Activated T-cell treated with anti-CD3 and anti-CD28 coated beads, Interleukin-2, amount 50 U/mL, for 48 hours (primary cell): ENCODE results near the gene SLC23A1.
A peak's percentile ranks its signal among the peaks of the same experiment; 100 is the strongest.
"Not testable (repeated sequence)": the region's sequence is repeated elsewhere in the genome, so short reads cannot be mapped to it uniquely, and the experiment has no call there.

ENCODE experiments used
- DNase-seq, 2 experiments: peaks; one replicate each; pipeline ENCODE4 v3.0.0-alpha.2; 2020

SLC23A1 gene

DNA sequence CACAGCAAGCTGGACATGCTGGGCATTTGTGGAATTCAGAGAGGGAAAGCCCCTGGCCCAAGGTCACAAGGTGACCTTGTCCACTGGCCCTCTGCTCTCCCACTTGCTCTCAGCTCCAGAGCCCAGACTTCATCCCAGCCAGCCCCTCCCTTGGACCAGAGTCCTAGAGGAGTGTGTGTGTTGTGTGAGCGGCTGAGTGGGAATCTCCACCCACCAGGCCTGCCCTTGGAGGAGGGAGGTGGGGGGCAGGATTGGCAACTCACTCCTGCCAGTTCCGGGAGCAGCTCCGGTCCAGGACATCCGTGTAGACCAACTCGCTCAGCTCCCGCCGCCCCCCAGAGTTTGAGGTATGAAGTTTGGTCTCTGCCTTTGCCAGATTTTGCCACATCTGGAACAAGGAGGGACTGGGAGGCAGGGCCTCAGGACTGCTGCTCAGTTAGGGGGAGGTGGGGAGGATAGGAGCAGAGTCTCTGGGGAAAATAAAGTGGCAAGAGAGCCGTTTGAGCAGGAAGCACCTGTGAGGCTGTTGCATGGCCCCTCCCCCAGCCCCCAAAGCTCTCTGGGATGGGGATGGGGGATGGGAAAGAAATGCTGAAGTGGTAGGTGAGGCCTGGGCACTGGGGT, 5.2 kb upstream of the SLC23A1 start:
- DNase-seq = no peak

- DNase-seq = no peak
These were observed 4.6 kb upstream of the SLC23A1 start for GRCh38 chr5:139387611-139388197.

GRCh38 chr5:139386956-139387355, 3.9 kb upstream of the SLC23A1 start:
- DNase-seq = not testable (repeated sequence)

GRCh38 chr5:139386050-139386438, 2.9 kb upstream of the SLC23A1 start:
- DNase-seq = no peak

DNA sequence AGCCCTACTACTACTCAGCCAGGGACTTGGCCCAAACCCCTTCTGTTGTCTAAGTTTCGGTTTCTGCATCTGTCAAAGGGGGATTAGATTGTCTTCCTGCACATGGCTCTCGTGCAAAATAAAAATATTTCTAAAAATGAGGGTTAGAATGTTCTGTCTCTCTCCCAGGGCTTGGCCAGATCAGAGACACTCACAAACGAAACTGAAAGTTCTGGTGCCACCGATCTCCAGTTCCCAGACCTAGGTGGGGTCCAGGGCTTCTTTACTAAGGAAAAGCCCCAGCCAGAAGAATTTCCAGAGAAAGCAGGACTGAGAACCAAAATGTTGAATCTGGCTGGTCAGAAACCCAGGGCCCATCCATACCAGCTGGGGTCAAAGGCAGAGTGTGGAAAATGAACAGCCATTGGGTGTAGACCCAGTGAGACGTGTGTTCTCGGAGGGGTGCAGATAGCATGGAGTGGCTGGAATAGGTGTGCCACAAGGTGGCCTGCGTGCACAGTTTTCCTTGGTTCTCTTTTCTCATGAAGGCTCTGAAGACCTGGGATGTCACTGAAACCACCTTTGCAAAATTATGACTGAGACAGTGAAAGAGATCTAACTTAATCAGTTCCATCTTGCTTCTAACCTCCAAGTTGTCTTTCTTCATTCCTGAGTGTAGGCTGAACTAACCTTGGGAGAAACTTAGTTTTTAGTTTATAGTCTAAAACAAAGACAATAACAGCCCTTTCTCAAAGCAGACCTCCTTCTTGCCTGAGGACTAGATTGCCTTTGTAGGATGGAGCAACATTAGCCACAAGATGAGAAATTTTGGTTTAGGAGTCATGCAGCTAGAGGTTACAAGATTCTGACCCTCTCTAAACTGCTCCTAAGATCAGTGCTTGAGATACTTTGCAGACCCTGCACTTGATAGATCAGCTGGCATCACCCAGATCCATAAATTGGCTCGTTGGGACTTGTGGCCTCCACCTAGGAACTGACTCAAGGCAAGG, 2.3 kb upstream of the SLC23A1 start:
- DNase-seq = no peak

GRCh38 chr5:139384591-139385051, 1.5 kb upstream of the SLC23A1 start:
- DNase-seq = no peak

DNA sequence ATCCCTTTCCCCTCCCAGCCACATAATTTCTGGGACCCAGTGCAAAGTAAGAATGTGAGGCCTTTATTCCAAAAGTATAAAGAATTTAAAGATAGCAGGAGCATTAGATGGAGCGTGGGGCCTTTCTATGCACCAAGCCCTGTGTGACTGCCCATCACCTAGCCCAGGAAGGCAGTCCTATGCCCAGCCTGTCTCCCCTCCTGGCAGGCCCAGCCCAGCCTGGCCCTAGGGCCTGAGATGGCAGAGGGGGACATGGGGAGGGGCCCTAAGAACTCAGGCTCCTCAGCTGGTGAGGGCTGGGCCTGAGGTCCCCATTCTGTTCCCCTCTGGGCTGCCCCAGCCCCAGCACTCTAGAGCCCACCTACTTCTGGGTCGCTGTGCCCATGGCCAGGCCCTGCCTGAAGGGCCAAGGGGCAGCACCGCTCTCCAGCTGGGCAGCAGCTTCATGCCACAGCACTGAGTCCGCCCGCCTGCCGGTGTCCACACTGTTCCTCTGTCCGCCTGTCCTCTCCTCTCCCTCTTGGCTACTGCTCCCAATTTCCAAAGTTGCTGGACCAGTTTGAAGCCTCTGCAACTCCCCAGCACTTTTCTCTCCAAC, 995 bp upstream of the SLC23A1 start:
- DNase-seq = no peak

- no peak for DNase-seq
These were observed 290 bp downstream of the SLC23A1 start for GRCh38 chr5:139382807-139383206.

DNA sequence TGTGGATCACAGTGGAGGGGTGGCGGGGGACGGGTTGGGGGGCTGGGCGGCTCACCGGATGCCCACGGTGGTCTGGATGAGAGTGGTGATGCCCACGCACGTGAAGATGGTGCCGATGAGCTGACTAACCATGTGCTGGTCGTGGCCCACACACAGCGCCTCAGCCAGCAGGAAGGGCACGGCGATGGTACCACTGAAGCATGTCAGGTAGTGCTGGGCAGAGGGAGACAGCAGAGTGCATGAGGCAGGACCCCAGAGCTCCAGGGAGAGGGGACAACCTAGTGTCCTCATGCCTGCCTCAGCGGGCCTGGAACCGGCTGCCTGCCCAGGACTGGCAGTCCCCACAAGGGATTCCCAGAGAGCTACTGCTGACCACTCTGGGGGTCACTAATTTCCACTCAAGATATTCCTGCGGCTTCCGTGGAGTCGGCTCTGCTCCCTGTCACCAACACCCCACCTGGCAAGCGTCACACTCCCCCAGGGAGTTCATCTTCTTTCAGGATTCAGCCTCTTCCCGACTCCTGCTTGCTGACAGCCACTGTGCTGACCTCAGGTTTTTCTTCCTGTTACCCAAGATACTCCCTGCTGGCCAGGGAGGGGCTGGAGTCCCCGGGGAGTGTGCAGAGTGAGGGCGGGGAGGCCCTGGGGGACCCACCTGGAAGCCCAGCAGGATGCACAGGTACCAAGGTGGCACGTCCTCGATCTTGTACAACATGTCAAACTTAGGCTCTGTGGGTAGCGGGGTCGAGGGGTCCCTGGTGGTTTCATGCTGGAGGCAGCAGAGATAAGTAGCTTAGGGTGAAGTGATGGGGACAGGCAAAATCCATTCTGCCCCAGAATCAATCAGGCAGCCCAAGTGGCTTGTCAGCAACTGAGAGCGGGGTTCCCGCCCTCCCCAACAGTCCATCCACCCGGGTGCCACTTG, 998 bp downstream of the SLC23A1 start:
- no peak for DNase-seq

DNA sequence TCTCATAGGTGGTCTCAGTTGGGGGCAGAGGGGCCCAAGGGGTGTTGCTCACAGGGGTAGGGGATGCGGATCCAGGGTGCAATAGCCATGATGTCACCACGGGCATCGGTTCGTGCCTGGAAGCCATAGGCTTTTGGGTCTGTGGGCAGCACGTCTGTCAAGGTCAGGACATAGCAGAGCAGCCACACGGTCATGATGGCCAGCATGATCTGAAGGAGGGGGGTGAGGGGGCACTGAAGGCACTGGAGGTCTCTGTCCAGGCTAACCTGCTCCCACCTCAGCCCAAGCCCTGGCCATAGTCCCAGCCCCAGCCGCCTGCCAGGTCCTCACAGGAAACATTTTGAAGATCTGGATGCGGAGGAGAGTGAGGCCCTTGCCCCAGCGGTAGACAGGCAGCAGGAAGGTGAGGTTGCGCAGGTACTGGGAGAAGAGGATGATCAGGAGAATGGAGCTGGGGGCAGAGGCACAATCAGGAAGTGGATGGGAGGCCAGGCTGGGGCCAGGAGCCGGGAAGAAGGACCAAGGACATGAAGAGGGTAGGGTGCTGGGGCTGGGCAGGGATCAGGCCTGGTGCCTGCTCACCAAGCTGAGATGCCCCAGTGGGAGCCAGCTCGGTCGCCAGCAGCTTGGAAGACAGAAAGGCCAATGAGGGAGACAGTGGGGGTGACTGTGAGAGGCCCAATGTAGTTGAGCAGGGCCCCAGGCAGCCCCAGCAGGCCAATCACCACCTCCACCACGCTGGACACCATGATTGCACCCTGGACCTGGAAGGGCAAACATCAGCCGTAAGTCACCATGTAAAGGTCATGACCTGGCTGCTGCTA, 3.3 kb downstream of the SLC23A1 start:
- no peak for DNase-seq

DNA sequence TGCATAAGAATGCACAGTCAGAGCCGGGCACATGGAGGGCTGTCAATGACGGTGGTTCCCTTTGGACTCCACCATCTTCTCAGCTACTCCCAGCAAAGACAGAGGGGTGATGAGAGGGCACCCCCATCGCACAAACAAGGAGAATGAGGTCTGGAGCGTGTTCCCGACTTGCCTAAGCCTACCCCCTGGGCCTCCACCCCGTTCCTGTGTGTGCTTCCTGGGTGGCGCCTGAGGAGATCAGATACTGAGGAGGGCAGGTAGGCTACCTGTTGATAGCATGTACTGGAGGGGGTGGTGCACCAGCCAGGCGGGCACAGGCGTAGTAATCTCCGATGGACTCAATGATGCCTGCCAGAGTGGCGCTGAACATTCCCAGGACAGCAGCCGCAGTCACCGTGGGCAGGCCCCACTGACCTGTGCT, 4.1 kb downstream of the SLC23A1 start:
- DNase-seq = no peak

GRCh38 chr5:139378101-139378825, 4.8 kb downstream of the SLC23A1 start:
- no peak for DNase-seq

DNA sequence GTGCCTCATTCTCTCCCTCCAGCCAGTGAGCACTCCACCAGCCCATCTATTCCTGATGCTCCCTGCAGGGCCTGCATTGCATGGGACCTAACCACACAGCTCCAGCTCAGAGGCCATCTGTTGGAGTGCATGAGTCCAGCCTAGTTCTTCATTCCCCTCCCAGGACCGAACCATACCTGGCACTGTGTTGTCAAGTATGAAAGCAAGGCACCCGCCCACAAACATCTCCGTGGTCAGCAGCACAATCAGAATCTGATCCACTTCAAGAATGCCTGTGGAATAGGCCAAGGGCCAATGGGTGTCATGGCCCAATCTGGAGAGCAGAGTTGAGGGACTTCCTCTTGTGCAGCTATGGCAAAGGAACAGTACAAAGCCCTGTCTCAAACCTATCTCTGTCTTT, 5.9 kb downstream of the SLC23A1 start:
- no peak for DNase-seq

- DNase-seq = peak in 1 of 2 experiments; percentile 9
These were observed 6.7 kb downstream of the SLC23A1 start for GRCh38 chr5:139376364-139376763.

DNA sequence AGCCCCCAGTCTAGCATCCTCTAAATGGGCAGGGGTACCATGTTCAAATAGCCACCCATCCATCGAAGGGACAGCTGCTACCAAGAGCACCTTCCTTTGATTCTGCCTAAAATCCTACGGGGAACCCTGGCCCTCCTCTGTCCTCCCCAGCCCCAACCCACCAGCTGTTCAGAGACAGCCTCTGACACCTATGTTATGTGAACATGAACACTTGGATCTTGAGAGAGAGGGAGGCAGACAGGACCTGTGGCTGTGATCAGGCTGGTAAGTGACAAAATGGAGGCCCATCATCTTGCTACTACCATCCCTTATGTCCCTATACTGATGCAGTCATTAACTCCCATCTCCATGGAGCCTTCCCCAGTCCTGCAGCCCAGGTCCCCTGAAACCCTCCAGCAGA, 8.2 kb downstream of the SLC23A1 start:
- peak; percentile 14 to 17 for DNase-seq

GRCh38 chr5:139371482-139372435, 11.3 kb downstream of the SLC23A1 start:
- peak; percentile 17 to 21 for DNase-seq

- no peak for DNase-seq
These were observed 13.9 kb downstream of the SLC23A1 start for GRCh38 chr5:139369181-139369580.

GRCh38 chr5:139368613-139369012, 14.5 kb downstream of the SLC23A1 start:
- peak in 1 of 2 experiments; percentile 8 for DNase-seq

GRCh38 chr5:139364466-139364865, 18.6 kb downstream of the SLC23A1 start:
- DNase-seq = no peak
